WTC11 (cell line): ENCODE data around the gene C2orf76.

Source experiments
- CREB1 ChIP-seq: sonication (generic); formaldehyde crosslinking; IDR thresholded peaks from 2 replicates; pipeline ENCODE4 v1.8.0; 2023; ENCODE audit warnings: mild to moderate bottlenecking, missing genetic modification reagents
- ESRRA ChIP-seq: sonication (generic); formaldehyde crosslinking; IDR thresholded peaks from 2 replicates; pipeline ENCODE4 v1.8.1; 2022; ENCODE audit warnings: mild to moderate bottlenecking, missing genetic modification reagents, borderline replicate concordance
- FOXP1 ChIP-seq: sonication (generic); formaldehyde crosslinking; IDR thresholded peaks from 2 replicates; pipeline ENCODE4 v1.8.0; 2022; ENCODE audit warnings: missing genetic modification reagents, mild to moderate bottlenecking, moderate library complexity, borderline replicate concordance
- MXD4 ChIP-seq: fragments of 250-450 bp; sonication (Bioruptor Pico); IDR thresholded peaks from 2 replicates; pipeline ENCODE4 v1.8.0; 2021; ENCODE audit warnings: mild to moderate bottlenecking, moderate library complexity, borderline replicate concordance
- TF ChIP-seq, protein P1 (sequence below): sonication (generic); formaldehyde crosslinking; IDR thresholded peaks from 2 replicates; pipeline ENCODE4 v1.8.0; 2023; ENCODE audit warnings: missing genetic modification reagents
- TF ChIP-seq, protein P2 (sequence below): fragments of 200-600 bp; IDR thresholded peaks from 2 replicates; pipeline ENCODE4 v1.8.0; 2022; ENCODE audit warnings: antibody characterized with exemption
- TF ChIP-seq, protein P3 (sequence below): sonication (generic); formaldehyde crosslinking; IDR thresholded peaks from 2 replicates; pipeline ENCODE4 v1.8.1; 2023; ENCODE audit warnings: mild to moderate bottlenecking, missing genetic modification reagents, moderate library complexity
- TF ChIP-seq, protein P4 (sequence below): sonication (generic); formaldehyde crosslinking; IDR thresholded peaks from 2 replicates; pipeline ENCODE4 v1.8.1; 2023; ENCODE audit warnings: mild to moderate bottlenecking, missing genetic modification reagents
- TF ChIP-seq, protein P5 (sequence below): sonication (generic); formaldehyde crosslinking; IDR thresholded peaks from 2 replicates; pipeline ENCODE4 v1.8.1; 2022; ENCODE audit warnings: missing genetic modification reagents, borderline replicate concordance
- TF ChIP-seq, protein P6 (sequence below): sonication (generic); formaldehyde crosslinking; conservative IDR thresholded peaks from 2 replicates; pipeline ENCODE4 v1.8.1; 2022; ENCODE audit warnings: mild to moderate bottlenecking, missing genetic modification reagents
- TF ChIP-seq, protein P7 (sequence below): sonication (generic); formaldehyde crosslinking; conservative IDR thresholded peaks from 2 replicates; pipeline ENCODE4 v1.8.1; 2023; ENCODE audit warnings: mild to moderate bottlenecking, low read depth, missing genetic modification reagents, moderate library complexity

DNA sequence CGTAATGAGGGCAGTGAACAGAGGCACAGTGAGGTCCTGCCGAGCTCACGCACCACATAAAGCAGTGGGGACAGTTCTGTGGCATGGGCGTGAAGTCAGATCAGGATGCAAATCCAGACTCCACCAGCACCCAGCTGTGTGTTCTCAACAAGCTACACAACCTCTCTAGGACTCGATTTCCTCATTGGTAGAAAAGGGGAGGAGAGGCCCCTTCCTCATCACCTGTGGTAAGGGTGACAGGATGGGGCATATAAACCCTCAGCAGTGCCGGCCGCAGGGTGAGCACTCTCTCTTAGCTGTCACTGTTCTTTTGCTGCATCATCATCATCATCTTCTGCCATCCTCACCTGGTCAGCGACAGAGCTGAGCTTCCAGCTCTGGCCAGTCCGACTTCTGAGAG, 54.8 kb downstream of the C2orf76 start:
- TF ChIP-seq, protein P1, sequence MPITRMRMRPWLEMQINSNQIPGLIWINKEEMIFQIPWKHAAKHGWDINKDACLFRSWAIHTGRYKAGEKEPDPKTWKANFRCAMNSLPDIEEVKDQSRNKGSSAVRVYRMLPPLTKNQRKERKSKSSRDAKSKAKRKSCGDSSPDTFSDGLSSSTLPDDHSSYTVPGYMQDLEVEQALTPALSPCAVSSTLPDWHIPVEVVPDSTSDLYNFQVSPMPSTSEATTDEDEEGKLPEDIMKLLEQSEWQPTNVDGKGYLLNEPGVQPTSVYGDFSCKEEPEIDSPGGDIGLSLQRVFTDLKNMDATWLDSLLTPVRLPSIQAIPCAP (CRISPR knock-in tag): no peak
- TF ChIP-seq, protein P2, sequence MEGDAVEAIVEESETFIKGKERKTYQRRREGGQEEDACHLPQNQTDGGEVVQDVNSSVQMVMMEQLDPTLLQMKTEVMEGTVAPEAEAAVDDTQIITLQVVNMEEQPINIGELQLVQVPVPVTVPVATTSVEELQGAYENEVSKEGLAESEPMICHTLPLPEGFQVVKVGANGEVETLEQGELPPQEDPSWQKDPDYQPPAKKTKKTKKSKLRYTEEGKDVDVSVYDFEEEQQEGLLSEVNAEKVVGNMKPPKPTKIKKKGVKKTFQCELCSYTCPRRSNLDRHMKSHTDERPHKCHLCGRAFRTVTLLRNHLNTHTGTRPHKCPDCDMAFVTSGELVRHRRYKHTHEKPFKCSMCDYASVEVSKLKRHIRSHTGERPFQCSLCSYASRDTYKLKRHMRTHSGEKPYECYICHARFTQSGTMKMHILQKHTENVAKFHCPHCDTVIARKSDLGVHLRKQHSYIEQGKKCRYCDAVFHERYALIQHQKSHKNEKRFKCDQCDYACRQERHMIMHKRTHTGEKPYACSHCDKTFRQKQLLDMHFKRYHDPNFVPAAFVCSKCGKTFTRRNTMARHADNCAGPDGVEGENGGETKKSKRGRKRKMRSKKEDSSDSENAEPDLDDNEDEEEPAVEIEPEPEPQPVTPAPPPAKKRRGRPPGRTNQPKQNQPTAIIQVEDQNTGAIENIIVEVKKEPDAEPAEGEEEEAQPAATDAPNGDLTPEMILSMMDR: no peak
- TF ChIP-seq, protein P3, sequence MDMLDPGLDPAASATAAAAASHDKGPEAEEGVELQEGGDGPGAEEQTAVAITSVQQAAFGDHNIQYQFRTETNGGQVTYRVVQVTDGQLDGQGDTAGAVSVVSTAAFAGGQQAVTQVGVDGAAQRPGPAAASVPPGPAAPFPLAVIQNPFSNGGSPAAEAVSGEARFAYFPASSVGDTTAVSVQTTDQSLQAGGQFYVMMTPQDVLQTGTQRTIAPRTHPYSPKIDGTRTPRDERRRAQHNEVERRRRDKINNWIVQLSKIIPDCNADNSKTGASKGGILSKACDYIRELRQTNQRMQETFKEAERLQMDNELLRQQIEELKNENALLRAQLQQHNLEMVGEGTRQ (CRISPR knock-in tag): no peak
- TF ChIP-seq, protein P4, sequence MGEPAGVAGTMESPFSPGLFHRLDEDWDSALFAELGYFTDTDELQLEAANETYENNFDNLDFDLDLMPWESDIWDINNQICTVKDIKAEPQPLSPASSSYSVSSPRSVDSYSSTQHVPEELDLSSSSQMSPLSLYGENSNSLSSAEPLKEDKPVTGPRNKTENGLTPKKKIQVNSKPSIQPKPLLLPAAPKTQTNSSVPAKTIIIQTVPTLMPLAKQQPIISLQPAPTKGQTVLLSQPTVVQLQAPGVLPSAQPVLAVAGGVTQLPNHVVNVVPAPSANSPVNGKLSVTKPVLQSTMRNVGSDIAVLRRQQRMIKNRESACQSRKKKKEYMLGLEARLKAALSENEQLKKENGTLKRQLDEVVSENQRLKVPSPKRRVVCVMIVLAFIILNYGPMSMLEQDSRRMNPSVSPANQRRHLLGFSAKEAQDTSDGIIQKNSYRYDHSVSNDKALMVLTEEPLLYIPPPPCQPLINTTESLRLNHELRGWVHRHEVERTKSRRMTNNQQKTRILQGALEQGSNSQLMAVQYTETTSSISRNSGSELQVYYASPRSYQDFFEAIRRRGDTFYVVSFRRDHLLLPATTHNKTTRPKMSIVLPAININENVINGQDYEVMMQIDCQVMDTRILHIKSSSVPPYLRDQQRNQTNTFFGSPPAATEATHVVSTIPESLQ (CRISPR knock-in tag): no peak
- TF ChIP-seq, protein P5, sequence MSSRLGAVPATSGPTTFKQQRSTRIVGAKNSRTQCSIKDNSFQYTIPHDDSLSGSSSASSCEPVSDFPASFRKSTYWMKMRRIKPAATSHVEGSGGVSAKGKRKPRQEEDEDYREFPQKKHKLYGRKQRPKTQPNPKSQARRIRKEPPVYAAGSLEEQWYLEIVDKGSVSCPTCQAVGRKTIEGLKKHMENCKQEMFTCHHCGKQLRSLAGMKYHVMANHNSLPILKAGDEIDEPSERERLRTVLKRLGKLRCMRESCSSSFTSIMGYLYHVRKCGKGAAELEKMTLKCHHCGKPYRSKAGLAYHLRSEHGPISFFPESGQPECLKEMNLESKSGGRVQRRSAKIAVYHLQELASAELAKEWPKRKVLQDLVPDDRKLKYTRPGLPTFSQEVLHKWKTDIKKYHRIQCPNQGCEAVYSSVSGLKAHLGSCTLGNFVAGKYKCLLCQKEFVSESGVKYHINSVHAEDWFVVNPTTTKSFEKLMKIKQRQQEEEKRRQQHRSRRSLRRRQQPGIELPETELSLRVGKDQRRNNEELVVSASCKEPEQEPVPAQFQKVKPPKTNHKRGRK (CRISPR knock-in tag): no peak
- TF ChIP-seq FOXP1 (CRISPR knock-in tag): no peak
- TF ChIP-seq CREB1: no peak
- TF ChIP-seq, protein P6, sequence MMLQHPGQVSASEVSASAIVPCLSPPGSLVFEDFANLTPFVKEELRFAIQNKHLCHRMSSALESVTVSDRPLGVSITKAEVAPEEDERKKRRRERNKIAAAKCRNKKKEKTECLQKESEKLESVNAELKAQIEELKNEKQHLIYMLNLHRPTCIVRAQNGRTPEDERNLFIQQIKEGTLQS (CRISPR knock-in tag): no peak
- no peak for TF ChIP-seq ESRRA (CRISPR knock-in tag)
- TF ChIP-seq MXD4: no peak
- TF ChIP-seq, protein P7, sequence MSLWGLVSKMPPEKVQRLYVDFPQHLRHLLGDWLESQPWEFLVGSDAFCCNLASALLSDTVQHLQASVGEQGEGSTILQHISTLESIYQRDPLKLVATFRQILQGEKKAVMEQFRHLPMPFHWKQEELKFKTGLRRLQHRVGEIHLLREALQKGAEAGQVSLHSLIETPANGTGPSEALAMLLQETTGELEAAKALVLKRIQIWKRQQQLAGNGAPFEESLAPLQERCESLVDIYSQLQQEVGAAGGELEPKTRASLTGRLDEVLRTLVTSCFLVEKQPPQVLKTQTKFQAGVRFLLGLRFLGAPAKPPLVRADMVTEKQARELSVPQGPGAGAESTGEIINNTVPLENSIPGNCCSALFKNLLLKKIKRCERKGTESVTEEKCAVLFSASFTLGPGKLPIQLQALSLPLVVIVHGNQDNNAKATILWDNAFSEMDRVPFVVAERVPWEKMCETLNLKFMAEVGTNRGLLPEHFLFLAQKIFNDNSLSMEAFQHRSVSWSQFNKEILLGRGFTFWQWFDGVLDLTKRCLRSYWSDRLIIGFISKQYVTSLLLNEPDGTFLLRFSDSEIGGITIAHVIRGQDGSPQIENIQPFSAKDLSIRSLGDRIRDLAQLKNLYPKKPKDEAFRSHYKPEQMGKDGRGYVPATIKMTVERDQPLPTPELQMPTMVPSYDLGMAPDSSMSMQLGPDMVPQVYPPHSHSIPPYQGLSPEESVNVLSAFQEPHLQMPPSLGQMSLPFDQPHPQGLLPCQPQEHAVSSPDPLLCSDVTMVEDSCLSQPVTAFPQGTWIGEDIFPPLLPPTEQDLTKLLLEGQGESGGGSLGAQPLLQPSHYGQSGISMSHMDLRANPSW (CRISPR knock-in tag): no peak
